ENCODE measurements around the gene MAPKAP1.

DNA sequence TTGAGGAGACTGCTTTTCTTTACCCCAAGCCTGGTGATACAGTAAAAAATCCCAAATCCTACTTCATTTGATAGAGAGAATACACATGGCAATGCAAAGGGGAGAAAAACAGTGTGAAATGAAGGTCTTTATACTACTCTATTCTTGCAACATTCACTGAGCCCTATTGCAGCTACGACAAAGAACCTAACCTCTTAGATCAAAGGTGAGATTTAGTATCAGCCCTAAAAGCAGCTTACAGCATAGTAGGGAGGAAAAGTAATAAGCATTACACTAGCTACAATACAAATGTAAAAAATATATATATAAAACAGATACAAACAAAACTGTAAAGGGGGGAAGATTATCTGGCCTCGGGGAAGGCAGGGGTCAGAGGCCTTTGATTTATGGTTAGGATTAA lies 147.1 kb downstream of the MAPKAP1 start:
- TF ChIP-seq, protein P1, sequence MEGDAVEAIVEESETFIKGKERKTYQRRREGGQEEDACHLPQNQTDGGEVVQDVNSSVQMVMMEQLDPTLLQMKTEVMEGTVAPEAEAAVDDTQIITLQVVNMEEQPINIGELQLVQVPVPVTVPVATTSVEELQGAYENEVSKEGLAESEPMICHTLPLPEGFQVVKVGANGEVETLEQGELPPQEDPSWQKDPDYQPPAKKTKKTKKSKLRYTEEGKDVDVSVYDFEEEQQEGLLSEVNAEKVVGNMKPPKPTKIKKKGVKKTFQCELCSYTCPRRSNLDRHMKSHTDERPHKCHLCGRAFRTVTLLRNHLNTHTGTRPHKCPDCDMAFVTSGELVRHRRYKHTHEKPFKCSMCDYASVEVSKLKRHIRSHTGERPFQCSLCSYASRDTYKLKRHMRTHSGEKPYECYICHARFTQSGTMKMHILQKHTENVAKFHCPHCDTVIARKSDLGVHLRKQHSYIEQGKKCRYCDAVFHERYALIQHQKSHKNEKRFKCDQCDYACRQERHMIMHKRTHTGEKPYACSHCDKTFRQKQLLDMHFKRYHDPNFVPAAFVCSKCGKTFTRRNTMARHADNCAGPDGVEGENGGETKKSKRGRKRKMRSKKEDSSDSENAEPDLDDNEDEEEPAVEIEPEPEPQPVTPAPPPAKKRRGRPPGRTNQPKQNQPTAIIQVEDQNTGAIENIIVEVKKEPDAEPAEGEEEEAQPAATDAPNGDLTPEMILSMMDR (conservative IDR thresholded peaks at IDR 0.05 in 1 of 2, IDR thresholded peaks at IDR 0.05 in 1 of 2; ENCODE audit: extremely low read depth in 1 of 2, insufficient read depth in 1 of 2, low read depth in 1 of 2, low read length in 2 of 2), result no peak
- no peak for TF ChIP-seq EZH2 (IDR thresholded peaks at IDR 0.05; ENCODE audit: borderline replicate concordance, low read length)

Measured in mammary epithelial cell (primary cell).